ENCODE measurements around the gene LDB2.
"Not testable (repeated sequence)": the region's sequence is repeated elsewhere in the genome, so short reads cannot be mapped to it uniquely, and the experiment has no call there.

The LDB2 gene

GRCh38 chr4:16590797-16591196 lies 307.6 kb downstream of the LDB2 start:
- no peak for DNase-seq

GRCh38 chr4:16588651-16589050 lies 309.8 kb downstream of the LDB2 start:
- no peak for DNase-seq

- DNase-seq = no peak
These were observed 310.3 kb downstream of the LDB2 start for GRCh38 chr4:16588149-16588548.

- DNase-seq = no peak
These were observed 313.4 kb downstream of the LDB2 start for GRCh38 chr4:16585053-16585452.

GRCh38 chr4:16583764-16584163 lies 314.7 kb downstream of the LDB2 start:
- DNase-seq = no peak

GRCh38 chr4:16582526-16582925 lies 315.9 kb downstream of the LDB2 start:
- no peak for DNase-seq

GRCh38 chr4:16582036-16582435 lies 316.4 kb downstream of the LDB2 start:
- DNase-seq = no peak

GRCh38 chr4:16581117-16581516 lies 317.3 kb downstream of the LDB2 start:
- no peak for DNase-seq

- DNase-seq = no peak
These were observed 317.9 kb downstream of the LDB2 start for GRCh38 chr4:16580514-16580913.

- DNase-seq = no peak
These were observed 318.6 kb downstream of the LDB2 start for GRCh38 chr4:16579866-16580265.

- no peak for DNase-seq
These were observed 321.3 kb downstream of the LDB2 start for GRCh38 chr4:16577177-16577576.

GRCh38 chr4:16574981-16575380 lies 323.5 kb downstream of the LDB2 start:
- no peak for DNase-seq

- no peak for DNase-seq
These were observed 324.7 kb downstream of the LDB2 start for GRCh38 chr4:16573739-16574138.

GRCh38 chr4:16573206-16573605 lies 325.2 kb downstream of the LDB2 start:
- no peak for DNase-seq

- DNase-seq = no peak
These were observed 325.8 kb downstream of the LDB2 start for GRCh38 chr4:16572631-16573030.

GRCh38 chr4:16572161-16572560 lies 326.3 kb downstream of the LDB2 start:
- DNase-seq = no peak

GRCh38 chr4:16569790-16570189 lies 328.7 kb downstream of the LDB2 start:
- DNase-seq = no peak

GRCh38 chr4:16557316-16557715 lies 341.1 kb downstream of the LDB2 start:
- not testable (repeated sequence) for DNase-seq

- DNase-seq = no peak
These were observed 343.3 kb downstream of the LDB2 start for GRCh38 chr4:16555156-16555555.

- DNase-seq = no peak
These were observed 347.9 kb downstream of the LDB2 start for GRCh38 chr4:16550531-16550930.

GRCh38 chr4:16545656-16546055 lies 352.8 kb downstream of the LDB2 start:
- no peak for DNase-seq

GRCh38 chr4:16544869-16545268 lies 353.6 kb downstream of the LDB2 start:
- DNase-seq = no peak

GRCh38 chr4:16544251-16544721 lies 354.2 kb downstream of the LDB2 start:
- DNase-seq = no peak

- DNase-seq = no peak
These were observed 360.5 kb downstream of the LDB2 start for GRCh38 chr4:16537926-16538325.

- DNase-seq = no peak
These were observed 366.0 kb downstream of the LDB2 start for GRCh38 chr4:16532240-16532970.

All from SW 1271 (cell line).